Fibroblast of pulmonary artery (primary cell): Measurements from ENCODE around the gene RPS6KA5.
A peak's percentile ranks its signal among the peaks of the same experiment; 100 is the strongest.

ENCODE experiments used
- DNase-seq: peaks from one replicate; pipeline ENCODE4 v3.0.0-alpha.2; 2010; ENCODE audit warnings: low read depth
- H3K4me3 ChIP-seq: replicated peaks from 2 replicates; pipeline ENCODE4 v1.5.1; 2011; ENCODE audit warnings: low read depth, mild to moderate bottlenecking, control low read depth, low read length, moderate library complexity
- TF ChIP-seq, protein P1 (sequence below): IDR thresholded peaks from 2 replicates; pipeline ENCODE4 v1.5.1; 2011; ENCODE audit warnings: mild to moderate bottlenecking, control low read depth, low read length, inconsistent platforms; ENCODE audit errors: missing control alignments

The RPS6KA5 gene

DNA sequence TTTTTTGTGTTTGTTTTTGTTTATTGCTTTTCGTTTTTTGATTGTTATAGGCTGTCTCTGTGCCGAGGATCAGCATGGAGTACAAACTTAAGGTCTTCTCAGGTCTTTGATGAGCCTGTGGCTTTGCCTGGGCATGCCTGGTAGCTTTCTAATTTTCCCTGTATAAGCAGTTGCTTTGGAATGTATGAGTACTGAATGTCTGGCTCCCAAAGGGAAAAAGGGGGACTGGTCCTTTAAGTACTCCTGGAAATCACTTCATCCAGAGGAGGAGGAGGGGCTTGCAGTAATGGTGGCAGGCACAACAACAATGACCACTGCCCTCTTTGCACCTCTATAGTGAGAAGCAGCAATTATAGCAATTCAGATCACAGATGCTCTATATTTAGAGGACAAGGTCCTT, 176.7 kb downstream of the RPS6KA5 start:
- no peak overlapping the region for H3K4me3 ChIP-seq
- TF ChIP-seq, protein P1, sequence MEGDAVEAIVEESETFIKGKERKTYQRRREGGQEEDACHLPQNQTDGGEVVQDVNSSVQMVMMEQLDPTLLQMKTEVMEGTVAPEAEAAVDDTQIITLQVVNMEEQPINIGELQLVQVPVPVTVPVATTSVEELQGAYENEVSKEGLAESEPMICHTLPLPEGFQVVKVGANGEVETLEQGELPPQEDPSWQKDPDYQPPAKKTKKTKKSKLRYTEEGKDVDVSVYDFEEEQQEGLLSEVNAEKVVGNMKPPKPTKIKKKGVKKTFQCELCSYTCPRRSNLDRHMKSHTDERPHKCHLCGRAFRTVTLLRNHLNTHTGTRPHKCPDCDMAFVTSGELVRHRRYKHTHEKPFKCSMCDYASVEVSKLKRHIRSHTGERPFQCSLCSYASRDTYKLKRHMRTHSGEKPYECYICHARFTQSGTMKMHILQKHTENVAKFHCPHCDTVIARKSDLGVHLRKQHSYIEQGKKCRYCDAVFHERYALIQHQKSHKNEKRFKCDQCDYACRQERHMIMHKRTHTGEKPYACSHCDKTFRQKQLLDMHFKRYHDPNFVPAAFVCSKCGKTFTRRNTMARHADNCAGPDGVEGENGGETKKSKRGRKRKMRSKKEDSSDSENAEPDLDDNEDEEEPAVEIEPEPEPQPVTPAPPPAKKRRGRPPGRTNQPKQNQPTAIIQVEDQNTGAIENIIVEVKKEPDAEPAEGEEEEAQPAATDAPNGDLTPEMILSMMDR, result no peak
- no peak for DNase-seq

DNA sequence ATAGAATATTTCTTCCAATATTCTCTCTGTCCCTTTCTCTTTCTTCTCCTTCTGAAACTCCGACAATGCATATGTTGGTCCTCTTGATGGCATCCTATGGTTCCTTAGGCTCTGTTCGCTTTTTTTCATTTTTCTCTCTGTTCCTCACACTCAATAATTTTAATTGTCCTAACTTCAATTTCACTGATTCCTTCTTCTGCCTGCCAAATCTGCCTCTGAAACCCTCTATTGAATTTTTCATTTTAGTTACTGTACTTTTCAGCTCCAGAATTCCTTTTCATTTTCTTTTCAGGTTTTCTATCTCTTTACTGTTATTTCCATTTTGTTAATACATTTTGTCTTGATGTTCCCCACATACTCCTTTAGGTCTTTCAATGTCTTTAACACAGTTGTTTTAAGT, 177.2 kb downstream of the RPS6KA5 start:
- H3K4me3 ChIP-seq, result no peak overlapping the region
- DNase-seq, result no peak
- TF ChIP-seq, protein P1, result no peak

DNA sequence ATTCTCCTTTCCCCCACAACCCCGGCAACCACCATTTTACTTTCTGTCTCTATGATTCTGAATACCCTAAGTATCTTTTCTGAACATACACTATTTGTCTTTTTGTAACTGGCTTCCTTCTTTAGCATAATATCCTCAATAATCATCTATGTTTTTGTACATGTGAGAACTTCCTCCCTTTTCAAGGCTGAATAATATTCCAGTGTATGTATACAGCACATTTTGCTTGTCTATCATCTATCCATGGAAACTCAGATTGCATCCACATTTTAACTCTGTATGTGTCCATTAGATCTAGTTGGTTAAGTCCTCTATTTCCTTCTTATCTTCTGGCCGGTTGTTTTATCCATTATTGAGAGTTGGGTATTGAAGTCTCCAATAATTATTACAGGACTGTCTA, 180.2 kb downstream of the RPS6KA5 start:
- no peak for DNase-seq
- TF ChIP-seq, protein P1, result no peak
- H3K4me3 ChIP-seq, result no peak overlapping the region

DNA sequence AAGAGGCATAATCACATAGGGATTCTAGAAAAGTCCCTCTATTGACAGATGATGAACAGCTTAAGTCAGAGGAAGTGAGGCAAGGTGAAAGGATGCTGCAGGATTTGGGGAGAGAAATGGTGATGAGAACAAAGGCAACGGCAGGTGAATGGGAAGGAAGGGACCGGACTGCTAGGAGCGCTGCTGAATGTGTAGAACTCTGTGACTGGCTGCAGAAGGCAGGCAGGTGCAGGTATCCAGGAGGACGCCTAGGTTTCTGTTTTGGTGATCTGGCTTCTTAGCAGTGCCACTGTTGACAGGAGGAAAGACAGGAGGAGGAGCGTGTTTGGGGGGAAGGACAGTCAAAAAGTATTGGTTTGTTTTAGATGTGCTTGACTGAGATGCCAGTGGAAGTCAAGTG, 185.8 kb downstream of the RPS6KA5 start:
- DNase-seq, result no peak
- TF ChIP-seq, protein P1, result no peak
- no peak overlapping the region for H3K4me3 ChIP-seq

DNA sequence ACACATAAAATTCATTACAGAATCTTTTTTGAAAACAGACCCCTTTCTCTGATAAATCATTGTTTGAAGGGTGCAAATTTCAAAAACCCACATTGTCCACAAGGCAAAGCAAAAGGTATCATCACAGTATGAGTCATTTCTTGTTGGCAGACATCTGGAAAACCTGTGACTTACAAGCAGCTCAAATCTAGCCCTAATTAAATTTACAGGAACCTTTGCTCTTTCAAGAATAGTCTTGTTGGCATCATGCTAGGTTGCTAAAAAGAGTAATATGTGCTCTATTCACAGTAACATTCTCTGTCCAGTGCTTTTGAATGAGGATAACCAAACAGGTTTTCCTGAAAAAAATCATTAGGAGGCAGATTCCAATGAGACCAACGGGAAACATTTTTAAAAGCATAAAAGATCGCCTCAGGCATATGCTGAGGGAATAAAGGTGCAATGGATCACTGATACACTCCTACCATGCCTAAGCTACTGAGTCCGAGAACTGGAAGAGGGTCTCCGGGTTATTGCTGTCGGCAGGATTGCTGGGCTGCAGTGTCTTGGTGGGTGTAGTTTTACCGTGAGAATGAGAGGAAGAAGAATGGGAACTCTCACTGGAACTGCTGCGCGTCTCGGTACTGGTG, 188.7 kb downstream of the RPS6KA5 start:
- H3K4me3 ChIP-seq, result no peak overlapping the region
- TF ChIP-seq, protein P1, result no peak
- peak; percentile 53 for DNase-seq

DNA sequence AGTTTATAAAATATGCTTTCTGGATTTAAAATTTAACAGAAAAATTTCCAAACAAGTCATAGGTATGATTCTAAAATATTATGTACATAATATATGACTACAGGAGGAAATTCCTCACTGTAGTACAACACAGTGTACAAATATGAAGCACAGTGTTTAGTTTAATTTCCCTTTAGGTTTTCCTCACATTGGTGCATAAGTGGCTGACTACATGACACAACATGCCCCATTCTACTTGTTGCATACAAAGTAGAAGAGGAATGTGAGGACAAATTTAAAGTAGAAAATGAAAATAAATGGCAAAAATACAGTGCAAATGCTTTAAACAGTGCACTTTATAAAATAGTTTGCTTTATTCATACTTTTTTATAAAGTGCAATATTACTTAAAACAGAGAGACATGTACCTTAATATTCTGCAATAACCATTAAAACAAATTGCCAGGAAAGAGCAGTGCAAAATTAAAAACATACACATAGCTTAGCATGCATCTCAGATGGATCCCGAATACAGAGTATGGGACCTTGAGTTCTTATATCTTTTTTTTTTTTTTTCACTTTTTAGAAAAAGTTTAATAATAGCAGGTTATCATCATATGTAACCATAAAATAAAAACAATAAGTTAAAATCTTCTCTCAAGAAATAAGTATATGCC, 189.4 kb downstream of the RPS6KA5 start:
- H3K4me3 ChIP-seq, result no peak overlapping the region
- DNase-seq, result no peak
- TF ChIP-seq, protein P1, result no peak

DNA sequence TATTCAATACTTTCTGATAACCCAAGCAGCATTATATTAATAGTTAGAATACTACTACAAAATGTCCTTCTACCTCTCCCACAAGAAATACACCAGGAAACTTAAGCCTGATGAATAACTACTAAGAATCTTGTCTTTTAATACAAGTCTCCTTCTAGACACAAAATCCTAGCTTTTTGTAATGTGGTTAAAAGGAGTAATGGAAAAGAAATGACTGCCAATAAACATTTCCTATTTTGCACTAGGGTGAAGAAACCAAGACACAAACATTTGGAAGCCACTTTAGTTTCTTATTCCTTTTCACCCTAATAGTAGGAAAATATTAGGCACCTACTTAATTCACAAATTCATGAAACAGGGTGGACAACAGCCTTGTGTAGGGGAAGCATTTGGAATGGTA, 192.9 kb downstream of the RPS6KA5 start:
- TF ChIP-seq, protein P1, result no peak
- DNase-seq, result no peak
- no peak overlapping the region for H3K4me3 ChIP-seq
